Islet precursor cell (in vitro differentiated cells): ENCODE results near the gene GRP.
"Not testable (repeated sequence)": the region's sequence is repeated elsewhere in the genome, so short reads cannot be mapped to it uniquely, and the experiment has no call there.

Source experiments
- DNase-seq: peaks from one replicate; pipeline ENCODE4 v3.0.0-alpha.2; 2018

GRP gene

GRCh38 chr18:59229701-59230443, 9.9 kb downstream of the GRP start:
- DNase-seq, result no peak

GRCh38 chr18:59231114-59231513, 11.2 kb downstream of the GRP start:
- DNase-seq, result no peak

- no peak for DNase-seq
Observed at GRCh38 chr18:59231877-59232276, 11.9 kb downstream of the GRP start.

GRCh38 chr18:59232309-59233016, 12.5 kb downstream of the GRP start:
- no peak for DNase-seq

- no peak for DNase-seq
Observed at GRCh38 chr18:59233017-59233410, 13.1 kb downstream of the GRP start.

- no peak for DNase-seq
Observed at GRCh38 chr18:59238385-59238784, 18.4 kb downstream of the GRP start.

- no peak for DNase-seq
Observed at GRCh38 chr18:59239642-59240041, 19.7 kb downstream of the GRP start.

GRCh38 chr18:59242906-59243305, 22.9 kb downstream of the GRP start:
- DNase-seq, result no peak

GRCh38 chr18:59246796-59247195, 26.8 kb downstream of the GRP start:
- DNase-seq, result no peak

GRCh38 chr18:59249199-59249774, 29.3 kb downstream of the GRP start:
- DNase-seq, result peak; percentile 69

GRCh38 chr18:59255491-59255890, 35.5 kb downstream of the GRP start:
- not testable (repeated sequence) for DNase-seq

GRCh38 chr18:59261842-59262241, 41.9 kb downstream of the GRP start:
- not testable (repeated sequence) for DNase-seq

- not testable (repeated sequence) for DNase-seq
Observed at GRCh38 chr18:59262243-59262642, 42.3 kb downstream of the GRP start.

GRCh38 chr18:59263661-59264060, 43.7 kb downstream of the GRP start:
- no peak for DNase-seq

GRCh38 chr18:59264121-59264571, 44.2 kb downstream of the GRP start:
- DNase-seq, result no peak

GRCh38 chr18:59264651-59265245, 44.8 kb downstream of the GRP start:
- DNase-seq, result no peak

- peak; percentile 72 for DNase-seq
Observed at GRCh38 chr18:59265246-59265973, 45.5 kb downstream of the GRP start.

GRCh38 chr18:59265974-59266369, 46.0 kb downstream of the GRP start:
- DNase-seq, result no peak

- DNase-seq, result no peak
Observed at GRCh38 chr18:59266459-59266858, 46.5 kb downstream of the GRP start.

- no peak for DNase-seq
Observed at GRCh38 chr18:59266886-59267502, 47.0 kb downstream of the GRP start.

- peak; percentile 68 for DNase-seq
Observed at GRCh38 chr18:59267503-59268126, 47.7 kb downstream of the GRP start.
